Spleen (tissue), 11 donors: Measurements from ENCODE around the gene OTUD4. TPM values are rescaled to one million over a fixed set of nuclear protein-coding genes. Genes with fewer than 3 reads are reported as not detected.

ENCODE experiments used
- DNase-seq: peaks from one replicate; pipeline ENCODE4 v3.0.0-alpha.2; 2020
- H3K27ac ChIP-seq, 8 donors: fragments of 200-600 bp; sonication (generic) in 7 of 8; 1 replicate in 4 of 8; 2 replicates in 4 of 8; pipeline versions ENCODE4 v1.5.0 to v1.8.0; 2016 to 2021; ENCODE audit warnings: inconsistent platforms in 4 of 8, mild to moderate bottlenecking in 4 of 8, moderate library complexity in 1 of 8
- H3K27me3 ChIP-seq, 7 donors: fragments of 200-600 bp; sonication (generic) in 6 of 7; replicated peaks in 1 of 7; 1 replicate in 4 of 7; 2 replicates in 3 of 7; pipeline versions ENCODE4 v1.5.0 to v1.8.0; 2016 to 2021; ENCODE audit warnings: inconsistent platforms in 3 of 7, mild to moderate bottlenecking in 1 of 7
- H3K36me3 ChIP-seq, 6 donors: fragments of 200-600 bp; sonication (generic) in 5 of 6; 1 replicate in 4 of 6; 2 replicates in 2 of 6; pipeline versions ENCODE4 v1.5.0 to v1.8.0; 2016 to 2021; ENCODE audit warnings: inconsistent platforms in 2 of 6
- H3K4me1 ChIP-seq, 6 donors: fragments of 200-600 bp; sonication (generic) in 5 of 6; 1 replicate in 3 of 6; 2 replicates in 3 of 6; pipeline versions ENCODE4 v1.5.0 to v1.8.0; 2016 to 2021; ENCODE audit warnings: inconsistent platforms in 3 of 6
- H3K4me3 ChIP-seq, 8 donors: fragments of 200-600 bp; sonication (generic) in 7 of 8; 1 replicate in 4 of 8; 2 replicates in 4 of 8; pipeline versions ENCODE4 v1.5.0 to v1.8.0; 2016 to 2021; ENCODE audit warnings: inconsistent platforms in 4 of 8, mild to moderate bottlenecking in 4 of 8, moderate library complexity in 2 of 8
- H3K9me3 ChIP-seq, 8 donors: fragments of 200-600 bp; sonication (generic) in 7 of 8; 1 replicate in 4 of 8; 2 replicates in 4 of 8; pipeline versions ENCODE4 v1.5.0 to v1.8.0; 2016 to 2021; ENCODE audit warnings: inconsistent platforms in 4 of 8
- CTCF ChIP-seq, 11 experiments: fragments of 200-600 bp in 7 of 11; fragments of 450-650 bp in 4 of 11; sonication (generic) in 4 of 11; IDR thresholded peaks in 8 of 11; conservative IDR thresholded peaks in 3 of 11; 1 replicate in 7 of 11; 2 replicates in 4 of 11; pipeline versions ENCODE4 v1.4.0 to v1.8.0; 2016 to 2021; ENCODE audit warnings: antibody characterized with exemption in 11 of 11, inconsistent platforms in 4 of 11, mild to moderate bottlenecking in 1 of 11
- POLR2A ChIP-seq, 3 donors: fragments of 450-650 bp; IDR thresholded peaks; one replicate each; pipeline ENCODE4 v1.5.1; 2017; ENCODE audit warnings: antibody characterized with exemption in 3 of 3, mild to moderate bottlenecking in 1 of 3
- POLR2AphosphoS5 ChIP-seq, 3 donors: sonication (generic); formaldehyde crosslinking; IDR thresholded peaks; one replicate each; pipeline ENCODE4 v1.5.1; 2017; ENCODE audit warnings: antibody characterized with exemption in 3 of 3
- WGBS, 5 donors: extraction: QIAGEN DNeasy Blood & Tissue Kit in 3 of 5; methylation state at CpG; one replicate each; pipeline versions ENCODE4 v1.1.5 to v1.1.7; 2013 to 2018; 5-methylcytosine and 5-hydroxymethylcytosine counted together
- intact Hi-C: fragments of 100-400 bp; cut with DNase I; formaldehyde crosslinking; loops from one replicate; pipeline ENCODE4 v1.15.0; 2023; ENCODE audit warnings: low total_unique reads
- polyA plus RNA-seq, 3 donors: library from polyadenylated mRNA; stranded (reverse); fragments of 200-250 nt; gene quantifications; one replicate each; pipeline ENCODE4 v1.2.1, GENCODE V29; 2013
- total RNA-seq, 7 donors: library from RNA; depleted of rRNA in 3 of 7; stranded (reverse); fragments of >200 nt in 3 of 7; fragmentation: NEBNext Ultra II Directional in 4 of 7; extraction: Animal tissue kit (Norgen Biotek cat#: 25700) in 4 of 7; gene quantifications; one replicate each; pipeline versions ENCODE4 v1.1.0 to v1.2.1, GENCODE V29; 2016 to 2021
- donor health status: healthy with polysubstance abuse.
- donor health status: DM: no; HTN: no; CAD: no; lungs with moderate emphysema.
- donor health status: DM: no; HTN: no; CAD: no.
- donor health status: Bipolar disorder and iron deficiency.
- donor health status: healthy.
- donor health status: DM: no; HTN: no; CAD: no.
- donor health status: DM: yes; HTN: yes; CAD: no.

OTUD4 gene
- total and polyA plus RNA-seq, 10 donors: 8.1 to 53.0 (median 44.1) TPM

GRCh38 chr4:145099653-145100052 is 80.7 kb downstream of the OTUD4 start:
- peak overlapping the region in 4 of 8 donors; percentile 88 to 92 (median 90) for H3K27ac ChIP-seq
- no peaks in the 10 kb centered on the region for H3K27me3 ChIP-seq
- 11 to 13% (median 12%) methylated on average over 5 of the region's 5 CpGs for WGBS, 5 donors
- peaks cover 17 to 87% (median 74%) of the 10 kb centered on the region in 6 donors for H3K4me1 ChIP-seq
- H3K4me3 ChIP-seq: peak overlapping the region; percentile 0 to 96 (median 74)
- no peaks in the 10 kb centered on the region for H3K9me3 ChIP-seq
- no peak for DNase-seq
- TF ChIP-seq CTCF (IDR thresholded peaks at IDR 0.05 in 8 of 11, conservative IDR thresholded peaks at IDR 0.05 in 3 of 11) (no peak), POLR2A (IDR thresholded peaks at IDR 0.05) (no peak), POLR2AphosphoS5 (IDR thresholded peaks at IDR 0.05) (no peak)
- H3K36me3 ChIP-seq: peaks cover 0 to 19% (median 5%) of the 10 kb centered on the region in 6 donors
- intact Hi-C loops: loop anchor here (10.0 kb wide), 1 partner anchor 55 kb away; no protein-coding TSS in a partner anchor

GRCh38 chr4:145098675-145099037 is 81.7 kb downstream of the OTUD4 start:
- Histone ChIP-seq H3K4me3 (peak overlapping the region; percentile 49 to 96 (median 74)), H3K4me1 (peaks cover 17 to 84% (median 69%) of the 10 kb centered on the region in 6 donors)
- intact Hi-C loops: no loop called here

GRCh38 chr4:145097821-145098674 is 82.3 kb downstream of the OTUD4 start, which contains the start of the genes ABCE1 and ANAPC10:
ABCE1 (plus strand) TSS chr4:145098311; CDS start chr4:145104413, 6,102 bp downstream.
ANAPC10 (minus strand) TSS chr4:145098196; CDS start chr4:145096099, 2,097 bp downstream.
- Histone ChIP-seq H3K27ac (peak within 1 kb of the TSS; percentile 79 to 92 (median 88)), H3K9me3 (peaks cover 0 to 16% (median 11%) of the 10 kb centered on the region in 8 donors), H3K36me3 (peaks cover 0 to 29% (median 17%) of the 10 kb centered on the region in 6 donors), H3K27me3 (no peaks in the 10 kb centered on the region), H3K4me1 (peaks cover 17 to 78% (median 63%) of the 10 kb centered on the region in 6 donors), H3K4me3 (peak within 1 kb of the TSS; percentile 49 to 96 (median 74))
- peak; percentile 97 for DNase-seq
- intact Hi-C loops: no loop called here
- TF ChIP-seq POLR2AphosphoS5 (IDR thresholded peaks at IDR 0.05) (peak; percentile 96 to 98 (median 97)), CTCF (IDR thresholded peaks at IDR 0.05 in 8 of 11, conservative IDR thresholded peaks at IDR 0.05 in 3 of 11) (peak in 3 of 11 experiments; percentile 23 to 37 (median 27)), POLR2A (IDR thresholded peaks at IDR 0.05) (peak in 2 of 3 donors; percentile 31 to 38)
- WGBS, 5 donors: 0 to 1% (median 0%) methylated on average over 54 to 67 of the region's 67 CpGs

More at GRCh38 chr4:145098675-145099037, 81.7 kb downstream of the OTUD4 start:
- DNase-seq: no peak
- peak overlapping the region; percentile 79 to 92 (median 88) for H3K27ac ChIP-seq
- peaks cover 0 to 10% (median 7%) of the 10 kb centered on the region in 8 donors for H3K9me3 ChIP-seq
- 0% methylated on average over 6 to 9 of the region's 9 CpGs for WGBS, 5 donors
- TF ChIP-seq CTCF (IDR thresholded peaks at IDR 0.05 in 8 of 11, conservative IDR thresholded peaks at IDR 0.05 in 3 of 11) (no peak), POLR2A (IDR thresholded peaks at IDR 0.05) (no peak), POLR2AphosphoS5 (IDR thresholded peaks at IDR 0.05) (no peak)
- peaks cover 0 to 23% (median 13%) of the 10 kb centered on the region in 6 donors for H3K36me3 ChIP-seq
- no peaks in the 10 kb centered on the region for H3K27me3 ChIP-seq
